H1 (cell line): ENCODE measurements around the gene PRKCZ.

ENCODE experiments used
- ATF2 ChIP-seq: IDR thresholded peaks from 2 replicates; pipeline ENCODE4 v1.6.1; 2012; ENCODE audit warnings: low read length, inconsistent platforms
- ATF3 ChIP-seq: IDR thresholded peaks from 2 replicates; pipeline ENCODE4 v1.6.1; 2011; ENCODE audit warnings: low read depth, mild to moderate bottlenecking, low read length; ENCODE audit not compliant: insufficient read depth
- BRCA1 ChIP-seq: IDR thresholded peaks from 2 replicates; pipeline ENCODE4 v1.6.1; 2012; ENCODE audit warnings: low read depth, low read length, improper control_type of control experiment
- CBX8 ChIP-seq: fragments of 300-800, 300-1000 bp; sonication (generic); IDR thresholded peaks from 2 replicates; pipeline ENCODE4 v1.7.1; 2016; ENCODE audit warnings: low read depth, low read length, borderline replicate concordance
- CEBPB ChIP-seq: IDR thresholded peaks from 2 replicates; pipeline ENCODE4 v1.6.1; 2012; ENCODE audit warnings: low read depth, low read length
- CTCF ChIP-seq, 3 experiments: IDR thresholded peaks; 1 replicate in 2 of 3; 2 replicates in 1 of 3; pipeline versions ENCODE4 v1.5.1 to v1.6.1; 2011; ENCODE audit warnings: low read length in 3 of 3, mild to moderate bottlenecking in 3 of 3, inconsistent platforms in 2 of 3, low read depth in 1 of 3, moderate library complexity in 1 of 3; ENCODE audit not compliant: insufficient read depth in 1 of 3; ENCODE audit errors: control extremely low read depth in 1 of 3
- EZH2 ChIP-seq: fragments of 200-600 bp; sonication (generic); IDR thresholded peaks from 2 replicates; pipeline ENCODE4 v1.7.1; 2012; ENCODE audit warnings: low read depth, mild to moderate bottlenecking, moderate library complexity, low read length, inconsistent platforms; ENCODE audit not compliant: severe bottlenecking
- HDAC2 ChIP-seq, 2 experiments: fragments of 300-600 bp in 1 of 2; sonication (generic) in 1 of 2; IDR thresholded peaks; 2 replicates each; pipeline ENCODE4 v1.6.1; 2011 to 2012; ENCODE audit warnings: low read depth in 2 of 2, low read length in 2 of 2, mild to moderate bottlenecking in 2 of 2, moderate library complexity in 2 of 2, borderline replicate concordance in 1 of 2, inconsistent platforms in 1 of 2
- KDM5A ChIP-seq: fragments of 200-600 bp; IDR thresholded peaks from 2 replicates; pipeline ENCODE4 v1.7.1; 2012; ENCODE audit warnings: mild to moderate bottlenecking, low read length, inconsistent platforms, mixed read lengths
- POLR2A ChIP-seq, 2 experiments: IDR thresholded peaks; 1 replicate in 1 of 2; 2 replicates in 1 of 2; pipeline ENCODE4 v1.6.1; 2011; ENCODE audit warnings: low read depth in 2 of 2, low read length in 2 of 2, mild to moderate bottlenecking in 2 of 2; ENCODE audit errors: control extremely low read depth in 1 of 2
- POLR2AphosphoS5 ChIP-seq: IDR thresholded peaks from 2 replicates; pipeline ENCODE4 v1.6.1; 2011; ENCODE audit warnings: low read depth, low read length
- RBBP5 ChIP-seq: IDR thresholded peaks from 2 replicates; pipeline ENCODE4 v1.7.1; 2012; ENCODE audit warnings: low read depth, mild to moderate bottlenecking, inconsistent platforms, low read length, moderate library complexity, borderline replicate concordance
- SUZ12 ChIP-seq: fragments of 200-600 bp; sonication (generic); IDR thresholded peaks from 2 replicates; pipeline ENCODE4 v1.6.1; 2012; ENCODE audit warnings: mild to moderate bottlenecking, inconsistent platforms, low read length, moderate library complexity, mixed read lengths
- USF2 ChIP-seq: IDR thresholded peaks from 2 replicates; pipeline ENCODE4 v1.6.1; 2011; ENCODE audit warnings: low read length, improper control_type of control experiment

- TF ChIP-seq USF2: no peak
- no peak for TF ChIP-seq ATF3
- no peak for TF ChIP-seq CBX8
- TF ChIP-seq KDM5A: no peak
- no peak for TF ChIP-seq CTCF (IDR thresholded peaks at IDR 0.05; ENCODE audit: control extremely low read depth in 1 of 3, insufficient read depth in 1 of 3, low read depth in 1 of 3, low read length in 3 of 3)
- TF ChIP-seq POLR2AphosphoS5: no peak
- TF ChIP-seq BRCA1: no peak
- no peak for TF ChIP-seq HDAC2 (IDR thresholded peaks at IDR 0.05; ENCODE audit: borderline replicate concordance in 1 of 2, low read depth in 2 of 2, low read length in 2 of 2)
- no peak for TF ChIP-seq EZH2
- no peak for TF ChIP-seq POLR2A (IDR thresholded peaks at IDR 0.05; ENCODE audit: control extremely low read depth in 1 of 2, low read depth in 2 of 2, low read length in 2 of 2)
- no peak for TF ChIP-seq CEBPB
- TF ChIP-seq SUZ12: no peak
- no peak for TF ChIP-seq ATF2
- no peak for TF ChIP-seq RBBP5
These were observed 50.5 kb downstream of the PRKCZ start for GRCh38 chr1:2100780-2101108.
